Measurements from ENCODE around the gene PBOV1. TPM values are rescaled to one million over a fixed set of nuclear protein-coding genes. Genes with fewer than 3 reads are reported as not detected.

PBOV1 gene
- total RNA-seq, 1 donor, result not detected

- no peak for TF ChIP-seq CTCF (IDR thresholded peaks at IDR 0.05; ENCODE audit: insufficient read depth, low read depth, low read length)
- no peak overlapping the region for H3K4me3 ChIP-seq (ENCODE audit: low read depth, low read length)
- no peak for DNase-seq (ENCODE audit: low read depth)
These were observed 16.5 kb downstream of the PBOV1 start for GRCh38 chr6:138201836-138202235.

- DNase-seq (ENCODE audit: low read depth), result no peak
- no peak for TF ChIP-seq CTCF (IDR thresholded peaks at IDR 0.05; ENCODE audit: insufficient read depth, low read depth, low read length)
- no peak overlapping the region for H3K4me3 ChIP-seq (ENCODE audit: low read depth, low read length)
These were observed 19.7 kb downstream of the PBOV1 start for GRCh38 chr6:138198430-138199091.

GRCh38 chr6:138197570-138197969 lies 20.7 kb downstream of the PBOV1 start:
- no peak overlapping the region for H3K4me3 ChIP-seq (ENCODE audit: low read depth, low read length)
- DNase-seq (ENCODE audit: low read depth), result no peak
- TF ChIP-seq CTCF (IDR thresholded peaks at IDR 0.05; ENCODE audit: insufficient read depth, low read depth, low read length), result no peak

GRCh38 chr6:138196122-138196738 lies 22.1 kb downstream of the PBOV1 start:
- TF ChIP-seq CTCF (IDR thresholded peaks at IDR 0.05; ENCODE audit: insufficient read depth, low read depth, low read length), result no peak
- H3K4me3 ChIP-seq (ENCODE audit: low read depth, low read length), result no peak overlapping the region
- no peak for DNase-seq (ENCODE audit: low read depth)

- H3K4me3 ChIP-seq (ENCODE audit: low read depth, low read length), result no peak overlapping the region
- no peak for DNase-seq (ENCODE audit: low read depth)
- TF ChIP-seq CTCF (IDR thresholded peaks at IDR 0.05; ENCODE audit: insufficient read depth, low read depth, low read length), result no peak
These were observed 24.0 kb downstream of the PBOV1 start for GRCh38 chr6:138194287-138194686.

GRCh38 chr6:138188278-138188941 lies 29.9 kb downstream of the PBOV1 start:
- no peak overlapping the region for H3K4me3 ChIP-seq (ENCODE audit: low read depth, low read length)
- DNase-seq (ENCODE audit: low read depth), result no peak
- no peak for TF ChIP-seq CTCF (IDR thresholded peaks at IDR 0.05; ENCODE audit: insufficient read depth, low read depth, low read length)
